ENCODE data around the gene ADAMTS2. TPM values are rescaled to one million over a fixed set of nuclear protein-coding genes. Genes with fewer than 3 reads are reported as not detected.

Gene ADAMTS2
- total RNA-seq, 1 donor from 2014 or later = 1.2 TPM

DNA sequence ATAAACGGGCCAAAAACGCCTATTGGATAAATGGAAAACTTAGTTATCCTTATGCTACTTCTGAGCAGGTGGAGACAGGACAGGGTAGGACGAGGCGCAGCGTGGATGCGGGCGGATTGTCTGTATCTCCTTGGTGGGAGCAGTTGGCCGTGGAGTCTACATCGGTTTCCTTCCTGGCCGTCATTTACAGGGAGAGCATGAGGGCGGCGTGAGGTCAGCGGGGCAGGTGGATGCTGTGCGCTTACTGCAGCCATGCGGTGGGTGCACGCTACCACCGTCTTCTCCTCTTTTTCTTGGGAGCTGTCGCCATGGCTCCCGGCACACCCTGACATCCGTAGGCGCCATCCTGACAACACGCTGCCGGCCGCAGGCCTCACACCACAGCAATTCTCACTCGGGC, 121.3 kb downstream of the ADAMTS2 start:
- H3K9me3 Mint-ChIP-seq = peaks cover 30% of the 10 kb centered on the region
- peaks cover 10% of the 10 kb centered on the region for H3K4me1 Mint-ChIP-seq
- no peak overlapping the region for H3K27ac Mint-ChIP-seq
- Histone ChIP-seq H3K9me3 (ENCODE audit: low read depth) (no peaks in the 10 kb centered on the region), H3K4me1 (peaks cover 13% of the 10 kb centered on the region), H3K36me3 (no peaks in the 10 kb centered on the region), H3K27ac (no peak overlapping the region), H3K4me3 (no peak overlapping the region), H3K9ac (no peak overlapping the region), H3K79me2 (ENCODE audit: low read depth) (no peaks in the 10 kb centered on the region), H3K4me2 (no peak overlapping the region), H2AFZ (replicated peaks) (no peak overlapping the region), H3F3A (ENCODE audit: low read depth) (no peaks in the 10 kb centered on the region), H4K20me1 (ENCODE audit: low read depth) (no peaks in the 10 kb centered on the region), H3K27me3 (no peaks in the 10 kb centered on the region)
- no peak for TF ChIP-seq EZH2 (IDR thresholded peaks at IDR 0.05)
- no peak for TF ChIP-seq EZH2phosphoT487 (IDR thresholded peaks at IDR 0.05)
- H3K27me3 Mint-ChIP-seq (ENCODE audit: insufficient read depth, low read depth) = peaks cover 15% of the 10 kb centered on the region
- H3K36me3 Mint-ChIP-seq = peaks cover 7% of the 10 kb centered on the region
- H3K4me3 Mint-ChIP-seq = no peak overlapping the region
- DNase-seq (ENCODE audit: low spot score) = no peak

DNA sequence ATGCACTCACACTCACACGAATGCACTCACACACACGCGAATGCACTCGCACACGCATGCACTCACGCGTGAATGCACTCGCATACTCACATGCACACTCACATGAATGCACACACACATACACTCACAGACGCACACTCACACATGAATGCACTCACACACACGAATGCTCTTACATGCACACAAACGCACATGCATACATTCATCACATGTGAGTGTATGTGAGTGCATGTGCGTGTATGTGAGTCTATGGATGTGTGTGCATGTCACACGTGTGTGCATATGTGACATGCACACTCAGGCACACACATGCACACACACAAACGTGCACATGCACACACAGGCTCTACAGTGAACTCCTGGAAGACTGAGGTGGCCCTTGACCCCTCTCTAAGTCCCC, 121.7 kb downstream of the ADAMTS2 start:
- H3K9ac ChIP-seq = no peak overlapping the region
- no peaks in the 10 kb centered on the region for H4K20me1 ChIP-seq (ENCODE audit: low read depth)
- no peaks in the 10 kb centered on the region for H3K27me3 ChIP-seq
- TF ChIP-seq EZH2 (IDR thresholded peaks at IDR 0.05) (no peak), EZH2phosphoT487 (IDR thresholded peaks at IDR 0.05) (no peak)
- TF ChIP-seq, protein P1, sequence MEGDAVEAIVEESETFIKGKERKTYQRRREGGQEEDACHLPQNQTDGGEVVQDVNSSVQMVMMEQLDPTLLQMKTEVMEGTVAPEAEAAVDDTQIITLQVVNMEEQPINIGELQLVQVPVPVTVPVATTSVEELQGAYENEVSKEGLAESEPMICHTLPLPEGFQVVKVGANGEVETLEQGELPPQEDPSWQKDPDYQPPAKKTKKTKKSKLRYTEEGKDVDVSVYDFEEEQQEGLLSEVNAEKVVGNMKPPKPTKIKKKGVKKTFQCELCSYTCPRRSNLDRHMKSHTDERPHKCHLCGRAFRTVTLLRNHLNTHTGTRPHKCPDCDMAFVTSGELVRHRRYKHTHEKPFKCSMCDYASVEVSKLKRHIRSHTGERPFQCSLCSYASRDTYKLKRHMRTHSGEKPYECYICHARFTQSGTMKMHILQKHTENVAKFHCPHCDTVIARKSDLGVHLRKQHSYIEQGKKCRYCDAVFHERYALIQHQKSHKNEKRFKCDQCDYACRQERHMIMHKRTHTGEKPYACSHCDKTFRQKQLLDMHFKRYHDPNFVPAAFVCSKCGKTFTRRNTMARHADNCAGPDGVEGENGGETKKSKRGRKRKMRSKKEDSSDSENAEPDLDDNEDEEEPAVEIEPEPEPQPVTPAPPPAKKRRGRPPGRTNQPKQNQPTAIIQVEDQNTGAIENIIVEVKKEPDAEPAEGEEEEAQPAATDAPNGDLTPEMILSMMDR (IDR thresholded peaks at IDR 0.05) = no peak
- Mint-ChIP-seq H3K27ac (no peak overlapping the region), H3K36me3 (peaks cover 7% of the 10 kb centered on the region), H3K27me3 (ENCODE audit: insufficient read depth, low read depth) (peaks cover 15% of the 10 kb centered on the region), H3K9me3 (peaks cover 30% of the 10 kb centered on the region), H3K4me3 (peak overlapping the region; percentile 4), H3K4me1 (peaks cover 10% of the 10 kb centered on the region)
- no peak overlapping the region for H2AFZ ChIP-seq (replicated peaks)
- no peak for DNase-seq (ENCODE audit: low spot score)
- no peak overlapping the region for H3K4me3 ChIP-seq
- H3K79me2 ChIP-seq (ENCODE audit: low read depth) = no peaks in the 10 kb centered on the region
- H3K4me1 ChIP-seq = peaks cover 9% of the 10 kb centered on the region
- no peak overlapping the region for H3K4me2 ChIP-seq
- H3F3A ChIP-seq (ENCODE audit: low read depth) = no peaks in the 10 kb centered on the region
- no peak overlapping the region for H3K27ac ChIP-seq
- H3K36me3 ChIP-seq = no peaks in the 10 kb centered on the region
- no peaks in the 10 kb centered on the region for H3K9me3 ChIP-seq (ENCODE audit: low read depth)

DNA sequence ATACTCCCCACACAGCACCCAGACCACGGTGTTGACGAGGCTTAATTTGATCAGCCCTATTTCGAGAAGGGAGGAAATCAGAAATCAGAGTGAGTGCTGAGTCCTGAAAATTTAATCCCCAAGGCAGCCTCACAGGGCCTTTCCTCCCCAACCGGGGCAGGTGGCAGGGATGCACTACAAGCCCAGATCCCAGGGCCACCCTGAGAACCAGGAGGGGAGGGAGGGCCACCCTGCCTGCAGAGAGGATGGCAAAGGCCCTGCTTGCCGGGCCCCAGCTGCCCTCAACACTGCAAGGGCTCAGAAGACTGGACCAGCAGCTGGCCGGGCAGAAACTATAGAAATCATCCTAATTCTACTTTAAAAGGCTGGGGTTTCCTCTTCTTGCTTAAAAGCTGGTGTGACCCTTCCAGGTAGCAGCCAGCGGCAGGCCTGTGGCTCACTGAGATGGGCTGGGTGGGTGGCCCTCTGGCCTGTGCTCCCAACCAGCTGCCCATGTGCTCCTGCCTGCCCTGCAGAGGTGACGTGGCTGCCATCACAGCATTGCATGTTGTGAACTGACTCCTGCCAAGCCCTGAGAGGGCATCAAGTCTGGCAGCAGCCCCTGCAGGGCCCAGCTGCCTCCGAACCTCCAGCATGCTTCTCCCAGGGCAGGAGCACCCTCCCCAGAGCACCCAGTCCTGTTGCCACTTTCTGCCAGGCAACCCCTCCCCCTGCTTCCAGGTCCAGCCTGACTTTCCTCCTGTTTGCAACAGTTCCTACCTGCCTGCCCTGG, 122.8 kb downstream of the ADAMTS2 start:
- peaks cover 30% of the 10 kb centered on the region for H3K9me3 Mint-ChIP-seq
- H3K9ac ChIP-seq = no peak overlapping the region
- TF ChIP-seq EZH2 (IDR thresholded peaks at IDR 0.05) = no peak
- TF ChIP-seq, protein P1 (IDR thresholded peaks at IDR 0.05) = no peak
- no peak overlapping the region for H3K4me2 ChIP-seq
- no peaks in the 10 kb centered on the region for H3K27me3 ChIP-seq
- no peak for DNase-seq (ENCODE audit: low spot score)
- no peak overlapping the region for H3K4me3 ChIP-seq
- H3K36me3 Mint-ChIP-seq = peaks cover 7% of the 10 kb centered on the region
- no peak overlapping the region for H2AFZ ChIP-seq (replicated peaks)
- H3F3A ChIP-seq (ENCODE audit: low read depth) = no peaks in the 10 kb centered on the region
- H3K27ac Mint-ChIP-seq = no peak overlapping the region
- H3K27ac ChIP-seq = no peak overlapping the region
- H3K9me3 ChIP-seq (ENCODE audit: low read depth) = no peaks in the 10 kb centered on the region
- no peaks in the 10 kb centered on the region for H3K79me2 ChIP-seq (ENCODE audit: low read depth)
- no peaks in the 10 kb centered on the region for H4K20me1 ChIP-seq (ENCODE audit: low read depth)
- H3K27me3 Mint-ChIP-seq (ENCODE audit: insufficient read depth, low read depth) = peaks cover 13% of the 10 kb centered on the region
- peak overlapping the region; percentile 4 for H3K4me3 Mint-ChIP-seq
- peaks cover 3% of the 10 kb centered on the region for H3K4me1 Mint-ChIP-seq
- no peaks in the 10 kb centered on the region for H3K36me3 ChIP-seq
- no peaks in the 10 kb centered on the region for H3K4me1 ChIP-seq

DNA sequence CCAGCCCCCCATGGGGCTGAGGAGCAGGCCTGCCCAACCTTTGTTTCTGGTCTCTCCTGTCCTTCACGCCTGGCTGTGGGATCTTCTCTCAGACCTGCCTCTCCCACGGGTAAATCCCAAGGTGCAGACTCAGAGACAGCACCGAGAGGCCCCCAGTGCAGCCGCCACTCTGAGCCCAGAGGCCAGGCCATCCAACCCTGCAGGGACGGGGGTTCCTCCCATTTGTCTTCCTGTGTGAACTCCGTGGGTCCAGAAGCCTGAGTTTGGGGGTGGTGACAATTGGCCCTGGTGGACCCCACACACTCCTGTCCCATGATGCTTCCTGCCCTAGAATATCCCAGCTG, 123.4 kb downstream of the ADAMTS2 start:
- H3K4me2 ChIP-seq = no peak overlapping the region
- H3K36me3 ChIP-seq = no peaks in the 10 kb centered on the region
- H3K27me3 Mint-ChIP-seq (ENCODE audit: insufficient read depth, low read depth) = peaks cover 11% of the 10 kb centered on the region
- TF ChIP-seq EZH2 (IDR thresholded peaks at IDR 0.05) (no peak), EZH2phosphoT487 (IDR thresholded peaks at IDR 0.05) (no peak)
- TF ChIP-seq, protein P1 (IDR thresholded peaks at IDR 0.05) = no peak
- no peaks in the 10 kb centered on the region for H3F3A ChIP-seq (ENCODE audit: low read depth)
- H3K27ac ChIP-seq = no peak overlapping the region
- no peak for DNase-seq (ENCODE audit: low spot score)
- no peak overlapping the region for H3K9ac ChIP-seq
- peaks cover 7% of the 10 kb centered on the region for H3K36me3 Mint-ChIP-seq
- no peak overlapping the region for H2AFZ ChIP-seq (replicated peaks)
- no peaks in the 10 kb centered on the region for H4K20me1 ChIP-seq (ENCODE audit: low read depth)
- H3K27ac Mint-ChIP-seq = no peak overlapping the region
- no peaks in the 10 kb centered on the region for H3K79me2 ChIP-seq (ENCODE audit: low read depth)
- peaks cover 6% of the 10 kb centered on the region for H3K4me1 Mint-ChIP-seq
- H3K9me3 ChIP-seq (ENCODE audit: low read depth) = no peaks in the 10 kb centered on the region
- H3K4me1 ChIP-seq = no peaks in the 10 kb centered on the region
- no peak overlapping the region for H3K4me3 Mint-ChIP-seq
- peaks cover 30% of the 10 kb centered on the region for H3K9me3 Mint-ChIP-seq
- H3K4me3 ChIP-seq = no peak overlapping the region
- no peaks in the 10 kb centered on the region for H3K27me3 ChIP-seq

Measured in neural progenitor cell (in vitro differentiated cells).